DMS114 treated with DMSO at 0.1 percent for 48 hours (cell line): ENCODE measurements around the gene FLOT2.
"Not testable (repeated sequence)": the region's sequence is repeated elsewhere in the genome, so short reads cannot be mapped to it uniquely, and the experiment has no call there.

Source experiments
- DNase-seq: peaks from one replicate; lab custom pipeline; 2025; ENCODE audit not compliant: unreplicated experiment; lab: John Stamatoyannopoulos, UW

Gene FLOT2

GRCh38 chr17:28896884-28897768, at the start of gene FLOT2:
Gene FLOT2, minus strand, starts transcription at chr17:28897733. Its CDS starts 159 bp downstream, at chr17:28897574.
- no peak for DNase-seq

- DNase-seq, result no peak
Observed at GRCh38 chr17:28946239-28946638, 48.7 kb upstream of the FLOT2 start.

GRCh38 chr17:28944862-28945741, 47.6 kb upstream of the FLOT2 start:
- no peak for DNase-seq

GRCh38 chr17:28944343-28944742, 46.8 kb upstream of the FLOT2 start:
- no peak for DNase-seq

GRCh38 chr17:28942925-28943324, 45.4 kb upstream of the FLOT2 start:
- DNase-seq, result no peak

- no peak for DNase-seq
Observed at GRCh38 chr17:28941251-28941650, 43.7 kb upstream of the FLOT2 start.

- no peak for DNase-seq
Observed at GRCh38 chr17:28940675-28941074, 43.1 kb upstream of the FLOT2 start.

- no peak for DNase-seq
Observed at GRCh38 chr17:28940142-28940541, 42.6 kb upstream of the FLOT2 start.

- no peak for DNase-seq
Observed at GRCh38 chr17:28938552-28938951, 41.0 kb upstream of the FLOT2 start.

GRCh38 chr17:28937044-28937729, 39.7 kb upstream of the FLOT2 start:
- DNase-seq, result no peak

GRCh38 chr17:28935744-28936460, 38.4 kb upstream of the FLOT2 start:
- DNase-seq, result no peak

- not testable (repeated sequence) for DNase-seq
Observed at GRCh38 chr17:28934508-28934907, 37.0 kb upstream of the FLOT2 start.

GRCh38 chr17:28929787-28930186, 32.3 kb upstream of the FLOT2 start:
- DNase-seq, result no peak

GRCh38 chr17:28928061-28928460, 30.5 kb upstream of the FLOT2 start:
- no peak for DNase-seq

GRCh38 chr17:28926786-28927185, 29.3 kb upstream of the FLOT2 start:
- no peak for DNase-seq

GRCh38 chr17:28926366-28926765, 28.8 kb upstream of the FLOT2 start:
- no peak for DNase-seq

GRCh38 chr17:28925912-28926365, 28.4 kb upstream of the FLOT2 start:
- DNase-seq, result no peak

- DNase-seq, result no peak
Observed at GRCh38 chr17:28920201-28920600, 22.7 kb upstream of the FLOT2 start.

- no peak for DNase-seq
Observed at GRCh38 chr17:28918295-28918694, 20.8 kb upstream of the FLOT2 start.

- DNase-seq, result no peak
Observed at GRCh38 chr17:28917465-28917864, 19.9 kb upstream of the FLOT2 start.

GRCh38 chr17:28917029-28917428, 19.5 kb upstream of the FLOT2 start:
- no peak for DNase-seq
